RCC 7860 (cell line): ENCODE results near the gene ICAM3.
"Not testable (repeated sequence)": the region's sequence is repeated elsewhere in the genome, so short reads cannot be mapped to it uniquely, and the experiment has no call there.

Source experiments
- DNase-seq: peaks from one replicate; pipeline ENCODE4 v3.0.0-alpha.2; 2015; ENCODE audit warnings: low spot score
- FAIRE-seq: peaks from 2 replicates; lab custom pipeline; 2012; peaks lifted over from hg19 to GRCh38; lab: Jason Lieb, UNC

Gene ICAM3

GRCh38 chr19:10339380-10339960 lies at the start of gene ICAM3:
Gene ICAM3 (minus strand): TSS chr19:10339624. CDS start chr19:10339614, 10 bp downstream.
- DNase-seq = no peak
- FAIRE-seq = no peak

- FAIRE-seq = peak; percentile 71
- DNase-seq = peak; percentile 72
Observed at GRCh38 chr19:10388957-10389356, 49.5 kb upstream of the ICAM3 start.

- FAIRE-seq = no peak
Observed at GRCh38 chr19:10384580-10384979, 45.2 kb upstream of the ICAM3 start.

GRCh38 chr19:10383223-10383499 lies 43.7 kb upstream of the ICAM3 start:
- not testable (repeated sequence) for FAIRE-seq, DNase-seq

More at GRCh38 chr19:10384580-10384979, 45.2 kb upstream of the ICAM3 start:
- DNase-seq = no peak

GRCh38 chr19:10380313-10381102 lies 41.1 kb upstream of the ICAM3 start, which contains the start of gene TYK2:
Gene TYK2 (minus strand): TSS chr19:10380572. CDS start chr19:10378406, 2,166 bp downstream.
- FAIRE-seq = peak; percentile 92

GRCh38 chr19:10379880-10380312 lies 40.5 kb upstream of the ICAM3 start:
- DNase-seq (no peak), FAIRE-seq (no peak)

More at GRCh38 chr19:10380313-10381102, 41.1 kb upstream of the ICAM3 start, which contains the start of gene TYK2:
- peak; percentile 98 for DNase-seq

GRCh38 chr19:10378124-10378523 lies 38.7 kb upstream of the ICAM3 start:
- no peak for FAIRE-seq
- DNase-seq = no peak

- not testable (repeated sequence) for FAIRE-seq
Observed at GRCh38 chr19:10377140-10377640, 37.8 kb upstream of the ICAM3 start.

GRCh38 chr19:10374931-10375330 lies 35.5 kb upstream of the ICAM3 start:
- no peak for DNase-seq
- FAIRE-seq = no peak

More at GRCh38 chr19:10377140-10377640, 37.8 kb upstream of the ICAM3 start:
- not testable (repeated sequence) for DNase-seq

- no peak for FAIRE-seq
- no peak for DNase-seq
Observed at GRCh38 chr19:10372690-10373089, 33.3 kb upstream of the ICAM3 start.

- DNase-seq (no peak), FAIRE-seq (no peak)
Observed at GRCh38 chr19:10368101-10368803, 28.8 kb upstream of the ICAM3 start.

- not testable (repeated sequence) for DNase-seq, FAIRE-seq
Observed at GRCh38 chr19:10366950-10367512, 27.6 kb upstream of the ICAM3 start.

GRCh38 chr19:10365518-10365917 lies 26.1 kb upstream of the ICAM3 start:
- DNase-seq (no peak), FAIRE-seq (no peak)

GRCh38 chr19:10364644-10365043 lies 25.2 kb upstream of the ICAM3 start:
- FAIRE-seq = no peak
- no peak for DNase-seq

- DNase-seq = peak; percentile 87
- FAIRE-seq = peak; percentile 87
Observed at GRCh38 chr19:10363789-10364281, 24.4 kb upstream of the ICAM3 start.

GRCh38 chr19:10362259-10362658 lies 22.8 kb upstream of the ICAM3 start:
- no peak for FAIRE-seq
- no peak for DNase-seq

- FAIRE-seq (no peak), DNase-seq (no peak)
Observed at GRCh38 chr19:10361569-10362011, 22.2 kb upstream of the ICAM3 start.

- DNase-seq = no peak
- FAIRE-seq = no peak
Observed at GRCh38 chr19:10356431-10356830, 17.0 kb upstream of the ICAM3 start.

GRCh38 chr19:10353793-10354391 lies 14.5 kb upstream of the ICAM3 start:
- DNase-seq (no peak), FAIRE-seq (no peak)
